HL-60 (cell line): Measurements from ENCODE around the gene IP6K2.

ENCODE experiments used
- CTCF ChIP-seq: IDR thresholded peaks from one replicate; pipeline ENCODE4 v1.5.1; 2011; ENCODE audit warnings: low read length, control low read depth, inconsistent platforms; ENCODE audit not compliant: insufficient read depth
- GABPA ChIP-seq: IDR thresholded peaks from 2 replicates; pipeline ENCODE4 v1.6.1; 2012; ENCODE audit warnings: low read depth
- POLR2AphosphoS5 ChIP-seq: IDR thresholded peaks from 2 replicates; pipeline ENCODE4 v1.6.1; 2012; ENCODE audit warnings: low read depth
- REST ChIP-seq: IDR thresholded peaks from 2 replicates; pipeline ENCODE4 v1.6.1; 2012; ENCODE audit warnings: low read depth; ENCODE audit not compliant: insufficient replicate concordance
- SPI1 ChIP-seq: IDR thresholded peaks from 2 replicates; pipeline ENCODE4 v1.6.1; 2012; ENCODE audit warnings: low read depth, mild to moderate bottlenecking, borderline replicate concordance

- TF ChIP-seq CTCF (no peak), POLR2AphosphoS5 (no peak), GABPA (no peak), SPI1 (no peak), REST (no peak)
Observed at GRCh38 chr3:48711727-48712126, 5.3 kb downstream of the IP6K2 start.
